ENCODE data around the gene ANKRD11. TPM values are rescaled to one million over a fixed set of nuclear protein-coding genes. Genes with fewer than 3 reads are reported as not detected.

The ANKRD11 gene
- polyA plus RNA-seq, 1 donor = 105 TPM

DNA sequence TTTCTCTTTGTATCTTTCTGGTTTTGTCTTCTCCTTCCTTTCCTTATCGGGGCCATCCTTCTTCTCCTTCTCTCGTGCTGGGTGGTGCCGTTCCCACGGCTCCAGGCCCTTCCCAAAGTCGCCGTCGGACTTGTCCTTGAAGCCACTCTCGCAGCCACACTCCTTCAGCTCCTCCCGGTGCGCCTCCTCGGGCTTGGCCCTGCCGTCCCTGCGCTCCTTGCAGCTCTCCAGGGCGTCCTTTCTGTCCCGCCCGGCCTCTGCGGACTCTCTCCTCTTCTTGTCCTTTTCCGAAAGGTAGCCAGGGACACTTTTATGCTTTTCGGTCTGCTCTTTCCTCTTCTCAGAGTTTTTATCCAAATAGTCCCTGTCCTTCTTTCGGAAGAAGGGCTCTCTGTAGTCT, 206.9 kb downstream of the ANKRD11 start:
- DNase-seq = no peak

DNA sequence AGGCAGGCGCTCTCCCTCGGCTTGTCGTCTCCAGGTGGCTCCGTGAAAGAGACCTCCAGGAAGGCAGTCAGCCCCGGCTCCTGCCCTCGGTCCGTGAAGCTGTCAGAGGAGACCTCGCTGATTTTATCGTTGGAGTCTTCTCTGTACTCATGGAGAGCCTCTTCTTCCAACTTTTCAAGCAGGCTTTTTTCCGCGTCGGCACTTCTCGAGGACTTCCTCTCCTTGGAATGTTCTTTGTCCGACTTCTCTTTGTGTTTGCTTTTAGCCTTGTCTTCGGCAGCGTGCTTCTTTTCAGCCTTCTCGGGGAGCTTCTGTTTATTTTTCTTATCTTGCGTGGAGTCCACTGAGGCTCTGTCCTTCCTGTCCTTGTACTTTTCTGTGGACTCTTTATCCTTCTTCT, 207.8 kb downstream of the ANKRD11 start:
- DNase-seq = no peak

DNA sequence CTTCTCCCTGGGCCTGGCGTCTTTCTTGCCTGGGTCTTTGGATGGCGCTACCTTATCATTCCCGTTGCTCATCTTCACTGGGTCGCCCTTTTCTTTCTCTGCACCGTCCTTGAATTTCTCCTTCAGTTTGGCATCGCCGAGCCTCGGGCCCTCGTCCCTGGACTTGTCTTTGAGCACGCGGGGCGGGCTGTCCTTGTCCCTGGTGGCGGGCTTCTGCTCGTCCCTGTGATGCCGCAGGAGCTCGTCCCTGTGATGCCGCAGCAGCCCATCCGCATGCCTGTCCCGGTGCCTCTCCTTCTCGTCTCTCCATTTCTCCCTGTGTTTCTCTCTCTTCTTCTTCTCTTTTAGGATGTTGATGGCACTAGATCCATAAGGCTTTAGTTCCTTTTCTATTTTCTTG, 208.5 kb downstream of the ANKRD11 start:
- no peak for DNase-seq

DNA sequence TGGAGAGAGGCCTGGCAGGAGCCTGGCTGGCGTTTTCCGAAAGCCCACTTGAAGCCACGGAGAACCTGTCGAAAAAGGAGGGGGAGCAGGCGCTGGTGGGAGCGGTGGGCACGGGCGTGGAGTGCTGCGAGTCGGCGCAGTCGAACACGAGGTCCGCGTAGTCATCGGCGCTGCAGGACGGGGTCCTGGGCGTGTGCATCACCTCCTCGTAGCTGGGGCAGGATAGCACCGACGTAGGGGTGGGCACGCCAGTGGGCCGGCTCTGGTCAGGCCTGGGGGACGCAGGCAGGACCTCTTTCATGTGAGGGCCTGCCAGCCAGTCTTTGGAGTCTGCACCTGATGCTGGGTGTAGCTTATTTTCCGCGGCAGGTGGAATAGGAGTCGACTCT, 209.2 kb downstream of the ANKRD11 start:
- DNase-seq = no peak

DNA sequence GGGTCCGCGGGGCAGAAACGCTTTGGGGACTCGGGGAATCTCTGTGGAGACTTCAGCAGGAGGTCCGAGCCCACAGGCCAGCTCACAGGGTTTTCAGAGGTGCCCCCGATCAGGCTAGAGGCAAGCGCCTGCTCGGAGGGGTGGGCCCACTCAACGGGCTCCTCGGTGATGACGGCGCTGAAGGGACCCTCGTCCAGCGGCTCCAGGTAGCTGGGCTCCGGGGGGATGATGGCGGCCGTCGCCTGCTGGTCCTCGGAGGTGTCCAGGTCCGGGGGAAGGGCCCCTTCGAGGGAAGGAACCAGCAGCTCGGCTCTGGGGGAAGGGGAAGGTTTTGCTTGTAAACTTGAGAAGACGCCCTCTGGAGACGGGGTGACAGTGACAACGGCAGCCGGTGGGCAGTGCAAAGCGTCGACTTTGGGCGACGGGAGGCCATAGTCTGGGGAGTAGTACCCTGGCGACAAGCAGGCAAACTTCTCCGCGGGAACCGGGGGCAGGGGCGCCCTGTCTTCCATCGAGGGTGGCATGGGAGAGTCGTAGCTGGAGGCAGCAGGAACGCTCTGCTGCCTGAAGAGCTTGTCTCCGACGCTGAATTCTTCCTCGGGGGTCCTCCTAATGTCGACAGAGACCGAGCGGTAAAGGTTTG, 209.7 kb downstream of the ANKRD11 start:
- no peak for DNase-seq

DNA sequence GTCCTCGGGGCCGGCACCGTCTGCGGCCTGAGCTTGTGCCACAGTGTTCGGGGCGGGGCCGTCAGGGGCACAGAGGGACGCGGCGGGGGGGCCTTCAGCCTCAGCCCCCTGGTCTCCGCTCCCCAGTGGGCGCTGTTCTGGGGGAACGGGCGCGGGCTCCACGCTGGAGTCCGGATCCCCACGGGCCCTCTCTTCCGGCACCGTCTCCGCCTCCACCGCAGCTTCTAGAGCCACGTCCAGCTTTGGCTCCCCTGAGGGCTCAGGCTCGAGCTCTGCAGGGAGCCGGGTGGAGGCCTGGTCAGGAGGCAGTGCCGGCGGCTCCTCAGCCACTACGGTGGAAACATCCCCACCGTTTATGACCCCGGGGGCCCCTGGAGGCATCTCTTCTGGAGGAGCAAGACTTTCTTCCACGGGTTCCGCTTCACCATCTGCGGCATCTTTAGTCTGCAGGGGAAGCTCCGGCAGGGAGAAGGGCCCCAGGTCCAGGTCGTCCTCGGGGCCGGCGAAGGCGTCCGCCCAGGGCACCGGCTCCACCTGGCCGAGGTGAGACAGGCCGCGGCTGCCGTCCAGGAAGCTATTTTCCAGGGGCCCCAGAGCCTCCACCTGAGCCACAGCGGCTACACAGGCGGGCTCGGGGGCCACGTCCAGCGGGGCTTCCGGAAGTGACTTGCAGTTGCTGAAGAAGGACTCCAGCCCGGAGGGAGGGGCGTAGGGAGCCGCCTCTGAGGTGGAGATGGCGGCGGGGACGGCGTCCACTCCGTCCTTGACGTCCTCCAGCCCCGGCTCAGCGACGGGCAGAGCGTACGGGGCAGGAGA, 210.5 kb downstream of the ANKRD11 start:
- no peak for DNase-seq

DNA sequence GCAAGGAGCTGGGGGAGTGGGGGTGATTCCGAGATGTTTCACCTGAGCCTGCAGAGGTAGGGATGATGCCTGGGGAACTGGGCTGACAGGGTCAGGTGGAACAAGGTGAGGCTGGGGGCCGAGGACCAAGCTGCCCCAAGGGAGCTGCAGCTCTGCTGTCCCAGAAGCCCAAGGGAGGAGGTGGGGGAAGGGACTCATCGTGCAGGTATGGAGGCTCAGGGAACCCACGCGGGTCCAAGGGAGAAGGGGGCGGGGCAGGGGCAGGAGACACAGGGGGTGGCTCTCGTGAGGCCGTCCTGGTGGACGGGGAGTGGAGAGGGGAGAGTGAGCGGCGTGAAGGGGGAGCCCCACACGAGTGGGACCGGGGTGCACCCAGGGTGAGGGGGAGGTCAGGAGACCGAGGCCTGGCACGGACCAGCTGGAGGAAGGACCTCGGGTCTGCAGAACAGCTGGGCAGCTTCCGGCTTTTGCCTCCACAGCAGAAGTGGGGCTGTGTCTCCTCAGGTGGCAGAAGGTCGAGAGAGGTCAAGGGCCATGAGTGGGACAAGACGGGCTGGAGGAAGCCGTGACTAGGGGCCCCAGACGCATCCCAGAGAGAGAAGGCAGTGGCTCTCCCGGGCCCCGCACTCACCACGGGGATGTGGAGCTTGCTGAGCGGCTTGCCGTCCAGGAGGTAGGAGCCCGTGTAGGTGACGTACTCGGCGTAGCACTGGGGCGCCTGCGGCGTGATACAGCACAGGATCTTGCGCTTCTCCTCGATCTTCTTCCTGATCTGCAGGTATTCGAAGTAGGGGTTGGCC, 211.7 kb downstream of the ANKRD11 start:
- no peak for DNase-seq

DNA sequence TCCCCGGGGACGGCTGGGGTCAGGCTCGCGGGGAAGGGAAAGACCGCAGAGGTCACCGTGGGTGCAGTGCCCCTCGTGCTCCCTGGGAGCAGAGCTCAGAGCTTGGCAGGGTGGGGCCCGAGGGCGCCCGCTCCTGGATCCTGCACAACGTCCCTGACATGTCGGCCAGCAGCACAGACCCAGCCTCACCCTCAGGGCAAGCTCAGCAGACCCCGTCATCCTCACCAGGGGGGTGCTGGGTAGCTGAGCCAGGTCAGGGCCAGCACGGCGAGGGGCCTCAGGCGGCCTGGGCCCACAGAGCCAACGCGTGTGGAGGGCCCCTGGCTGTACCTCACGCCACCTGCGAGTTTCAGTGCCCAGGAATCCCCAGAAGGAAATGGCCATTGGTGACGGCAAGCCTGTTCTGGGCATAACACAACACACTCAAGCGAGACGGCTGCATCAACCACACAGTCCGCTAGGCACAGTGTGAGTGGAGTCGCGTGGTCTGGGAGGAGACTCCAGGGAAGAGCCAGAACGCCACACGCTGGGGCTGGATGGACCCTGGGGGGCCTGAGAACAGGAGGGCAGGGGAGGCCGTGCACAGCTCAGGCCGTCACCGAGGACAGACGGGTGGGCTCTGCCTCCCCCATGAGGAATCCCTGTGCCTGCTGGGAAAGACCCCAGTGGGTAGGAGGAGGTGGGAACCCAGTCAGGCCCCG, 212.6 kb downstream of the ANKRD11 start:
- DNase-seq = no peak

DNA sequence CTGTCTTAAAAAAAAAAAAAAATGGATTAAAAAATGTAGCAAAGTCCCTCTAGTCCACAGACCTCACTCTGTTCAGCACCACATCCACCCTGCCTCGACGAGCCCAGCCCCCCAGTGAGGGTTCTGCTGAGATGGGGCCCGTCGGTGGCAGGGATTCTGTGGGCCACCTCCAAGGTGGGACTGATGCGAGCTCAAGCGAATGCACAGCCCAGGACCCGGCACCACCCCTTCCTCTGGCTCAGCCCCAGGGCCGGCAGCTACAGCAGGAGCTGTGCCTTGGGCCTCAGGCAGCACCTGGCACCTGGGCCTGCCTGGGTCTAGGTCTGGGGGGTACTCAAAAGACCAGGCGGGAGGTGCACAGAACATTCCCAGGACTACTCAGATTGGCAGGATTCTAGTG, 213.3 kb downstream of the ANKRD11 start:
- DNase-seq = no peak

DNA sequence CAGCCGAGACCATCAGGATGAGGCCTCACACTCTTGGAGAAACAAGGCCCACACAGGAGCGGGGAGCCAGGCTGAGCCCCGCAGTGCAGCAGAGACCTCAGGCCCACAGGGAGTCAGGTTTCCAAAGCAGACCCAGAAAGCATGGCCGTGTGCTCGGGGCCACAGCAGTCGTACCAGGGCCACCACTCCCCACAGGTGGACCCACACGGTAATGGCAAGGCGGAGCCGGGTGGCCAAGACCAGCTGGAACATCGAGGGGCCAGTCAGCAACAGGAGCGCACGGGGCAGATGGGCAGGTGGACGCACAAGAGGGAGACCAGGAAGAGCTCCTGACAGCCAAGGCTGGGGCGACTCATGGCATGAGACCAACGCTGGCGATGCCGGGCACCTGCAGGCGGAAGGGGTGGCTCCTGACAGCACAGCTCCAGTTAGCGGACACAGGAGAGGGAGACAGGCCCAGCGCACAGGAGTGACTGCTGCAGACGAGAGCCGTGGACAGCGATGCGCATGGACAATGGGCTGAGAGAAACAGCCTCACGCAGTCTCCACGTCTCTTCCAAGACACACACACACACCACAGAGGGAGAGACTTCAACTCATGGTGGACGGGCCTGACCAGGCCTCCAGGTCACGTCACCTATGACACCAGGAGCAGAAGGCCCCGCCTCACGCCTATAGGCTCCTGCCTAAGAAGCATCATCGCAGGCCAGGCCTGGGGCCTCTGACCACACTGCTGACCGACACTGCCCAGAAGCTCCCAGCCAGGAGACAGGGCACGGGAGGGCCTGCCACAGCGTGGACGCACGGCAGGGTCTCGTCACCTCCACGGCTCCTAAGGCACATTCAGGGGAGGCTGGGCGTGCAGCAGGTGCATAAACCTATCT, 214.3 kb downstream of the ANKRD11 start:
- DNase-seq = no peak

DNA sequence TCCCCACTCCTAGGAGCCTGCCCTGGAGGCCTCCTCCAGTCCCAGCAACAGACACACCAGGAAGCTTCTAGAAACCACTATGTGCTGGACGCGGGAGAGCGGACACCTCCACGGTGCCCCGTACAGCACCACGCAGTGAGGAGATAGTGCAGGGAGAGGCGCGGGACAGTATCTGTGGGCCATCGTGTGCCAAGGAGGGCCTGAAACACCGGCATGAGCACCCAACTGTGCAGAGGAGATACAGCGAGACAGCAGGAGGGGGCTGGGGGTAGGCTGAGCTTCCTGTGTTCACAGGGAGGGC, 215.1 kb downstream of the ANKRD11 start:
- DNase-seq = no peak

DNA sequence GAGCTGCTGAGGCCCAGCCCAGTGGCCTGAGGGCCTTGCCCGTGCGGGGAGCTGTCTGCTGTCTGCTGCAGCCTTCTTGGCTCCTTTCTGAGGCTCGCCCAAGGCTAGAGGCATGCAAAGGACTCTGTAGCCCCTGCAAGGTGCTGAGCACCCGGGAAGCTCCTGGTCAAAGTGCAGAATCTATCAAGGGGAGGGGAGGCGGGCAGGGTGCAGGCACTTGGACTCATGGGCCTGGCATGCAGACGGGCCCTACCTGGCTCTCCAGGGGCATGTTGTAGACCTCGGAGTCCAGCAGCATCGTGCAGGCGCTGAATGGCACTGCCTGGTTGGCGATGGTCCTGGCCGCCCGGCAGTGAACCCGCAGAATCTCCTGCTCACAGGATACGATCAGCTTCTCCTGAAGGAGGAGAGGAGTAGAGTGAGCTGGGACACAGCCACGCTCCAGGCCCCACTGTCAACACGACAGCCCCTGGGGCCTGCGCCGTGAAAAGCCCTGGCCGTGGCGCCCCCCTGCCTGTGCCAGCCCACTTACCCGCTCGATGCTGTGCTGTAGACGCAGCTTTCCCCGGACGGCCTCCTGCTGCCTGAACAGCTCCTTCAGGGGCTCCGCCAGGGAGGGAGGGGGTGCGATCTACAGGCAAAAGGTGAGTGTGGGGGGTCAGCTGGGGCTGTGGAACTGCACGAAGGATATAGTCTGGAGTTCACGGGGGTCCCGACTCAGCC, 215.6 kb downstream of the ANKRD11 start:
- no peak for DNase-seq

DNA sequence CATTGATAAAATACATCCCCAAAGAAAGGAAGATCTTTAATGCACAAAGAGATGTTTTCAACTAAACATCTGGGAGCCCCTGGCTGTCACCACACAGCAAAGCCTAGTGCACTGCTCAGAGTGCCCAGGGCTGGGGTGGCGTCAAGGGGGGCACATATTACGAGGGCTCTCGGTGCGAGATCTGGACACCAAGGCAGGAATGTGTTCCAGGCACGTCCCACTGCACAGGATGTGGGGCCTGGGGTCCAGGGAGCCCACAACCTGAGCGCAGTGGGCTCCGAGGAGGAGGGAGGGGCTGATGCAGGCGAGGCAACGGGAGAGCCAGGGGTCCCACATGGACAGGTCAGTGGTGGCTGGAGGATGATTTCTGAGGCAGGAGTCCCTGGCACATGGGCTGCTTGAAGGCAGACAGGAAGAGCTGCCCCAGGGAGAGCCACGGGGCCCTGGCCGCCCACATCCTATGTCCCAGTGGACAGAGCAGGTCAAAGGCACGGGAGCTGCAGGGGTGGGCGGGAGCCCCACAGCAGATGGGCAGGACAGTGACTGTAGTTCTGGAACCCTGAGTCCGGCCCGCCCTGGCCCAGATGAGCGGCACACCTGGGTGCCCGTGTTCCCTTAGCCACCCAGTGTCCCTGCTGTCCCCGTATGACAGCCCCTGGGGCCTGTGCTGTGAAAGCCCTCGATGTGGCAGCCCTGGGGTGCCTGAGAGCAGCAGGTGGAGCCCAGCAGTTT, 216.5 kb downstream of the ANKRD11 start:
- DNase-seq = no peak

DNA sequence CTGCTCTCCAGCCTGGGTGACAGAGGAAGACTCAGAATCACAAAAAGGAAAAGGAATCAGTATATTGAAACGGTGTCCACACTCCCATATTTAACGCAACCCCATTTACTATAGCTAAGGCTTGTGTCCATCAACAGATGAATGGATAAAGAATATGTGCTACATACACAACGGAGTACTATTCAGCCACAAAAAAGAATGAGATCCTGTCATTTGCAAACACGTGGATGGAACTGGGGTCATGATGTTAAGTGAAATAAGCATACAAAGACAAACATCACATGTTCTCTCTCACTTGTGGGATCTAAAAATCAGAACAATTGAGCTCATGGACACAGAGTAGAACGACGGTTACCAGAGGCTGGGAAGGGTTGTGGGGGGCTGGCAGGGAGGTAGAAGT, 217.7 kb downstream of the ANKRD11 start:
- DNase-seq = no peak

DNA sequence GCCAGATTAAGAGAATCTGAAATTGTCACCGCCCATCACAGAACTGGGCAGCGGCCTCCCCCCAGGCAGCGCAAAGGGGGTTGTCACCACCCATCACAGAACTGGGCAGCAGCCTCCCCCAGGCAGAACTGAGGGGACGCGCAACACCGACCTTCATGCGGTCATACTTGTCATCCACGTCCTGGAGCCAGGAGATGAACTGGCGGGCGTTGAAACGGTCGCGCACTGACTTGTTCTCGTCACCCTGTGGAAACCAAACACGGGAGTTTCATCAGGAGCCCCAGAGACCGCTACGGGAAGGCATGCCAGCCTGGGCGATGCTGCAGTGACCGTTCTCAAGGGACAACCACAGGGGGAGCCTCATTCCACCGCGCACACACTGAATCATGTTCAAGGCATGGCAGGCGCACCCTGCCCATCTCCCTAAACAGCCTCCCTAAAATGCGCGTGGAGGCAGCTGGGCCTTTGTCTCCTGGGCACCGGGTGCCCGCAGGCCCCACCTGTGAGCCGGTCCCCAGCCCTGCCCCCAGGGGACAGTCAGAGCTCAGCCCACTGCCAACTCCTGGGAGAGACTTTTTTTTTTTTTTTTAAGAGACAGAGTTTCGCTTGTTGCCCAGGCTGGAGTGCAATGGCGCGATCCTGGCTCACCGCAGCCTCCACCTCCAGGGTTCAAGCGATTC, 219.6 kb downstream of the ANKRD11 start:
- no peak for DNase-seq

DNA sequence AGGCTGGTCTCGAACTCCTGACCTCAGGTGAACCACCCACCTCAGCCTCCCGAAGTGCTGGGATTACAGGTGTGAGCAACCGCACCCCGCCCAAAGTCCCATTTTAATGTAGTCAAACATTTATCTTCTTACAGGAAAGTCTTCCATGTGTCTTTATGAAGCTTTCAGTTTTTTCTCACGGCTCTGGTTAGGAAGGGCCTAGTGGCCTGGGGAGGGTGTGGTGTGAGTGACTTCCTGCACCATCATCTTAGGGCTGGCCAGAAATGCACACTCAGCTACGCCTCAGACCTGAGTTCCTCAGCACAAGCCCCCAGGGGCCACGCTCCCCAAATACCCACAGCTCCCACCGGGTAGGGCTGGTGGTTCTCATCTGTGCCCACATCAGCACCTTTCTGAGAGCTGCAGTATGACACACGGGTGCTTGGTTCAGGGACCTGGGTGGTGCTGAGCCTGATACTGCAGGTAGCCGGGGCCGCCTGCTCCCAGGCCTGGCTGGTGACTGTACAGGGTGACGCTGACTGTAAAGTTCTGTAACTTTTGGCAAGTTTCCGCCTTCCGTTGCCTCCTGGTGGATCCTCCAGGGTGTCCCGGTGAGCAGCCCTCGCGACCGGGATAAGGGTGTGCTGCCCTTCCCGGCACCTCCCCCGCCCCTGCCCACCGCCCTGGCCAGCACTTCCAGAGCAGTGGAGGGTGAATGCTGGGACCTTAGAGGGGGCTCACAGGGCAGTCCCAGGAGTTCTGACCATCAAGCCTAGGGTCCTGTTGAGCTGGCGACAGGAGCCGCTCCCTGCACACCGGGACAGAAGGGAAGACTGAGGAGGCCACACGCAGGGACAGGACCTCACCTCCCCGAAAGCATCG, 220.3 kb downstream of the ANKRD11 start:
- DNase-seq = no peak

DNA sequence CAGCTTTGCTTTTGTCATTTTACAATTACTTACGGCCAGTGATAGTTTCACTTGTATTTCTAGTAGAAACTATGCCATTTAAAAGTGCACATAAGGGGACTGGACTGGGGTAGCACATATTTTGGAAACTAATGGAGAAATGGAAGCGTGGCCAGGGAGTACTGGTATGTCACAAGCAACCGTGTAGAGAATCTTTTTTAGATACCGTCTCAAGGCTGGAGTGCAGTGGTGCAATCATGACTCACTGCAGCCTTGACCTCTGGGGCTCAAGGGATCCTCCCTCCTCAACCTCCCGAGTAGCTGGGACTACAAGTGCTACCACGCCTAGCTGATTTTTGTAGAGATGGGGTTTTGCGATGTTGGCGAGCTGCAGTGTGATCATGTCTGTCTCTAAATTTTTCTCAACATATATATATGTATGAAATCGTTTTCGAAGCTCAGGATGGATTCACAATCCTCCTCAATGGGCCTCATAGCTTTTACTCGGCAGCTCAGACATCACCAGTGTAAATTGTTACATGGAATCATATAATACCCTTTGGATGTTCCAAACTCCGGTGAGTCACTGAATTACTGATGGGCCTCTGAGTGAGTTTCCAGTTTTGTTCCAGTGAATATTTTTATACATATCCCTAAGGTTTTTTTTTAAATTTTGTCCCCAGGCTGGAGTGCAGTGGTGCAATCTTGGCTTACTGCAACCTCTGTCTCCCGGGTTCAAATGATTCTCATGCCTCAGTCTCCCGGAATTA, 221.2 kb downstream of the ANKRD11 start:
- DNase-seq = no peak

DNA sequence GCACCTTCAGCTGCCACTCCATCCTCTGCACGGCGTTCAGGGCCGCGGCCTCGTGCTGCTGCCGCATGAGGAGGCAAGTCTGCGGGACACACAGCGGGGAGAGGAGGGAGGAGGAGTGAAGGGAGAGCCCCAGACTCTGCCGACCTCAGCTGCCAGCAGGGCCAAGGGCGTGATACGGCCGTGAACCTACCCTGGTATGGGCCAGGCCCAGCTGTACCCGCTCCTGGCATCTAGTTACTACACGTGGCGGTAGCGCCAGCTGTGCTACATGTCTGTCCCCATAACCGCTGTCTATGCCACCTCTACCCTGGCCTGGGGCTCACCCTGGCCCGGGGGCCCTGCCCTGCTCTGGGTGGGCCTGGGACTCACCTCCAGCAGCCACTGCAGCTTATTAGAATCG, 221.8 kb downstream of the ANKRD11 start:
- DNase-seq = no peak
